ENCODE data around the gene ZNF488. TPM values are rescaled to one million over a fixed set of nuclear protein-coding genes. Genes with fewer than 3 reads are reported as not detected.

Gene ZNF488
- total and polyA plus RNA-seq, 10 of the 15 experiments (the other 5 are each of a cell fraction or from before 2014, with no cell fraction given), result not detected

DNA sequence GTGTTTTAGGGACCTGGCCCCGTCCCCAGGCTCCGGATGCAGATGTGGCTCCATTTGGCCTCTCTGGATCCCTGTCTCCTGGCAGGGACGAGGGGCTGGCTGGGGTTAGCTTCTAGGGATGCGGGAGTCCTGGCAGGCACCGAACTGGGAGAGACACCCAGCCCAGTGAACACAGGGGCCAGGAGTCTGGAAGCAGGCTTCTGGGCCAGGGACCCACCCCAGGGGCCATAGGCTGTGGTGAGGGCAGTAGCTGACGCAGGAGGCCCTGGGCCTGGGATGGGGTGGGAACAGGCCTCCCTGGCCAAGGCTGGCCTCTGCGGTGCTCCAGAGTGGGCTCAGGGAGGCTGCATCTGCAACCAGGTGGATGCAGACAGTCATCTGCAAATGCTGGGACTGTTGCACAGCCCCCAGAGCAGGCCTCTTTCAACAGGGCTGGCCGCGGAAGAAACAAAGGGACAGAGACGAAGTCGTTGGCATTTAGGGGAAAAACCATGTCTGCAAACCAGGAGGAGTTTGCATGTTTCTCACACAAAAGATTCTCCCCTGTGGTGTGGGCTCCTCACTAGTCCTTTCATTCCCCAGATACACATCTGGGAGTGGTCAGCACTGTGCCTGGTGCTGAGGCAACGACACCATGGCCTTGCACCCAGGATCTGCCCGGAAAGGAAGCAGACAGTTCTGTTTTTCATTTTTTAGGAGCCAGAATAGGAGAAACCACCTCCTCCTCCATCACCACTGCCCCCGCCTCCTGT lies 36.4 kb upstream of the ZNF488 start:
- in situ Hi-C loops (cut with MboI), result no loop called here

More for the DNA sequence above, 36.4 kb upstream of the ZNF488 start:
- BruUV-seq (replicated peaks), result no TSS peak
- no peaks in the 10 kb centered on the region for H4K20me1 ChIP-seq (ENCODE audit: control insufficient read depth, insufficient read depth)
- H3K27ac ChIP-seq (ENCODE audit: control insufficient read depth, insufficient read depth), result no peak overlapping the region
- DNase-seq (ENCODE audit: low read depth, low spot score) (no peak), FAIRE-seq (no peak), ATAC-seq (no peak)
- no peaks in the 10 kb centered on the region for H3K36me3 ChIP-seq (ENCODE audit: control insufficient read depth in 2 of 2, insufficient read depth in 2 of 2, low read length in 1 of 2)
- H3K4me1 ChIP-seq (ENCODE audit: control insufficient read depth, insufficient read depth, low read length), result no peaks in the 10 kb centered on the region
- H3K9ac ChIP-seq (ENCODE audit: control insufficient read depth, insufficient read depth, low read length), result no peak overlapping the region
- CTCF ChIA-PET, result no interaction called here
- no peaks in the 10 kb centered on the region for H3K9me3 ChIP-seq (replicated peaks; ENCODE audit: control insufficient read depth, insufficient read depth, low read length)
- no peak overlapping the region for H3K4me2 ChIP-seq (ENCODE audit: control insufficient read depth, insufficient read depth)
- no peaks in the 10 kb centered on the region for H3K79me2 ChIP-seq (ENCODE audit: control insufficient read depth, insufficient read depth, low read length)
- WGBS (ENCODE audit: insufficient coverage, insufficient replicate concordance, low lambda C conversion rate, missing lambda C conversion rate), result 43% methylated on average over 14 of the region's 14 CpGs
- no peak overlapping the region for H2AFZ ChIP-seq (ENCODE audit: control insufficient read depth, low read depth, low read length)
- intact Hi-C loops (cut with micrococcal nuclease; ENCODE audit: unreplicated experiment), result no loop called here
- POLR2A ChIA-PET, result no interaction called here
- RAD21 ChIA-PET (ENCODE audit: unreplicated experiment), result no interaction called here
- TF ChIP-seq, protein P1, sequence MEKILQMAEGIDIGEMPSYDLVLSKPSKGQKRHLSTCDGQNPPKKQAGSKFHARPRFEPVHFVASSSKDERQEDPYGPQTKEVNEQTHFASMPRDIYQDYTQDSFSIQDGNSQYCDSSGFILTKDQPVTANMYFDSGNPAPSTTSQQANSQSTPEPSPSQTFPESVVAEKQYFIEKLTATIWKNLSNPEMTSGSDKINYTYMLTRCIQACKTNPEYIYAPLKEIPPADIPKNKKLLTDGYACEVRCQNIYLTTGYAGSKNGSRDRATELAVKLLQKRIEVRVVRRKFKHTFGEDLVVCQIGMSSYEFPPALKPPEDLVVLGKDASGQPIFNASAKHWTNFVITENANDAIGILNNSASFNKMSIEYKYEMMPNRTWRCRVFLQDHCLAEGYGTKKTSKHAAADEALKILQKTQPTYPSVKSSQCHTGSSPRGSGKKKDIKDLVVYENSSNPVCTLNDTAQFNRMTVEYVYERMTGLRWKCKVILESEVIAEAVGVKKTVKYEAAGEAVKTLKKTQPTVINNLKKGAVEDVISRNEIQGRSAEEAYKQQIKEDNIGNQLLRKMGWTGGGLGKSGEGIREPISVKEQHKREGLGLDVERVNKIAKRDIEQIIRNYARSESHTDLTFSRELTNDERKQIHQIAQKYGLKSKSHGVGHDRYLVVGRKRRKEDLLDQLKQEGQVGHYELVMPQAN (conservative IDR thresholded peaks at IDR 0.05), result no peak
- TF ChIP-seq IRF5 (IDR thresholded peaks at IDR 0.05; ENCODE audit: borderline replicate concordance) (no peak), JUNB (IDR thresholded peaks at IDR 0.05) (no peak), TCF7 (IDR thresholded peaks at IDR 0.05; ENCODE audit: borderline replicate concordance) (no peak), TCF3 (IDR thresholded peaks at IDR 0.05; ENCODE audit: borderline replicate concordance, insufficient read depth, low read depth, low read length) (no peak), PML (IDR thresholded peaks at IDR 0.05; ENCODE audit: low read length) (no peak), SRF (IDR thresholded peaks at IDR 0.05; ENCODE audit: low read depth in 2 of 2, low read length in 2 of 2) (no peak), NFYB (IDR thresholded peaks at IDR 0.05; ENCODE audit: insufficient read depth, low read depth, low read length) (no peak)
- TF ChIP-seq, protein P2, sequence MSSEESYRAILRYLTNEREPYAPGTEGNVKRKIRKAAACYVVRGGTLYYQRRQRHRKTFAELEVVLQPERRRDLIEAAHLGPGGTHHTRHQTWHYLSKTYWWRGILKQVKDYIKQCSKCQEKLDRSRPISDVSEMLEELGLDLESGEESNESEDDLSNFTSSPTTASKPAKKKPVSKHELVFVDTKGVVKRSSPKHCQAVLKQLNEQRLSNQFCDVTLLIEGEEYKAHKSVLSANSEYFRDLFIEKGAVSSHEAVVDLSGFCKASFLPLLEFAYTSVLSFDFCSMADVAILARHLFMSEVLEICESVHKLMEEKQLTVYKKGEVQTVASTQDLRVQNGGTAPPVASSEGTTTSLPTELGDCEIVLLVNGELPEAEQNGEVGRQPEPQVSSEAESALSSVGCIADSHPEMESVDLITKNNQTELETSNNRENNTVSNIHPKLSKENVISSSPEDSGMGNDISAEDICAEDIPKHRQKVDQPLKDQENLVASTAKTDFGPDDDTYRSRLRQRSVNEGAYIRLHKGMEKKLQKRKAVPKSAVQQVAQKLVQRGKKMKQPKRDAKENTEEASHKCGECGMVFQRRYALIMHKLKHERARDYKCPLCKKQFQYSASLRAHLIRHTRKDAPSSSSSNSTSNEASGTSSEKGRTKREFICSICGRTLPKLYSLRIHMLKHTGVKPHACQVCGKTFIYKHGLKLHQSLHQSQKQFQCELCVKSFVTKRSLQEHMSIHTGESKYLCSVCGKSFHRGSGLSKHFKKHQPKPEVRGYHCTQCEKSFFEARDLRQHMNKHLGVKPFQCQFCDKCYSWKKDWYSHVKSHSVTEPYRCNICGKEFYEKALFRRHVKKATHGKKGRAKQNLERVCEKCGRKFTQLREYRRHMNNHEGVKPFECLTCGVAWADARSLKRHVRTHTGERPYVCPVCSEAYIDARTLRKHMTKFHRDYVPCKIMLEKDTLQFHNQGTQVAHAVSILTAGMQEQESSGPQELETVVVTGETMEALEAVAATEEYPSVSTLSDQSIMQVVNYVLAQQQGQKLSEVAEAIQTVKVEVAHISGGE (CRISPR knock-in tag; IDR thresholded peaks at IDR 0.05), result no peak
- SMC1A ChIA-PET (ENCODE audit: uncharacterized antibody, unreplicated experiment), result no interaction called here
- H3K4me3 ChIP-seq, result no peak overlapping the region
- no peaks in the 10 kb centered on the region; a peak in 2 of 4 replicates for H3K27me3 ChIP-seq (replicated peaks in 1 of 2; ENCODE audit: control insufficient read depth in 2 of 2, insufficient read depth in 2 of 2, low read length in 1 of 2)
